ENCODE results near the gene TRIM24. TPM values are rescaled to one million over a fixed set of nuclear protein-coding genes. Genes with fewer than 3 reads are reported as not detected.

TRIM24 gene
- total RNA-seq, 1 experiment from 2014 or later: 10.2 TPM

DNA sequence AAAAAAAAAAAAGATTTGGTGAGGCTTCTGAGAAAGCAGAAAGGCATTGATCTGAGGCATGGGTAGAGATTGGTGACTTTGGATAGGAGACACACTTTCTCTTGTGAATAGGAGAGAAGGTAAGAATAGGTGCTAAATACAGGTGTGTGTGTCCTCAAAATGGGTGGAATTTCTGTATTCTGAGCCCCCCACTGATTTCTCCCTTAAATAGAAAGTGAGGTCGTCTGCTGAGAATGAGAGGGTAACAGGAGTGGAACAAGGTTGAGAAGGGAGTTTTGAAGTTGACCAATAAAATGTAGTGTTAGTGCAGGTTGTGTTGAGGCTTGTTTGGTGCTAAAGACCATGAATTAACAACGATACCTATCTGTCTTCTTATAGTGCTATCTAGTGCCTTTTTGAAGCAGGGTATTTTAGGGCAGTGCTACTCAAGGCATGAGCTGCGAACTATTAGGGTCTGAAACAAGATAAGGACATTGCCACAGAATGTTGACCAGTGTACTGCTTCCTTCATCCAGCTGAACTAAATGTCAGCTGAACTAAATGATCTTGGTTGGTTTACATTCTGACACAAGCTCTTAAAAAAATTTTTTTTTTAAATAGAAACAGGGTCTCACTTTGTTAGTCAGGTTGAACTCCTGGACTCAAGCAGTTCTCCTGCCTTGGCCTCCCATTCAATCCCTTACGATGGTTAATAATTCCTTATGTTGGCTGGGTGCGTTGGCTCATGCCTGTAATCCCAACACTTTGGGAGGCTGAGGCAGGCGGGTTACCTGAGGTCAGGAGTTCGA, 12.4 kb downstream of the TRIM24 start:
- CTCF ChIA-PET: interaction anchor here (0.6 kb wide), 1 partner anchor 71 kb away, joined by 3 read pairs; no protein-coding TSS in a partner anchor
- no peak overlapping the region for H3K27ac Mint-ChIP-seq (ENCODE audit: low read depth, unreplicated experiment)
- H3K36me3 Mint-ChIP-seq (ENCODE audit: insufficient read depth, unreplicated experiment): peaks cover 1% of the 10 kb centered on the region

DNA sequence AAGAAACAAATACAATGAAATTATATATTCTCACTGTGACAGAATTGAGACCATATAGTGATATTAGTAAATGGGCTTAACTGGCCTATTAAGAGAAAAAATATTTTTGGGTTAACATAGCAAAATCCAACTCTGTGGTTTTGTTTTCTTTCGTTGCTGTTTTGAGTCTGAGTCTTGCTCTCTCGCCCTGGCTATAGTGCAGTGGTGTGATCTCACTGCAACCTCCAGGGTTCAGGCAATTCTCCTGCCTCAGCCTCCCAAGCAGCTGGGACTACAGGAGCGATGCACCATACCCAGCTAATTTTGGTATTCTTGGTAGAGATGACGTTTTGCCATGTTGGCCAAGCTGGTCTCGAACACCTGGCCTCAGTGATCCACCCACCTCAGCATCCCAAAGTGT, 15.3 kb downstream of the TRIM24 start:
- TF ChIP-seq, protein P1, sequence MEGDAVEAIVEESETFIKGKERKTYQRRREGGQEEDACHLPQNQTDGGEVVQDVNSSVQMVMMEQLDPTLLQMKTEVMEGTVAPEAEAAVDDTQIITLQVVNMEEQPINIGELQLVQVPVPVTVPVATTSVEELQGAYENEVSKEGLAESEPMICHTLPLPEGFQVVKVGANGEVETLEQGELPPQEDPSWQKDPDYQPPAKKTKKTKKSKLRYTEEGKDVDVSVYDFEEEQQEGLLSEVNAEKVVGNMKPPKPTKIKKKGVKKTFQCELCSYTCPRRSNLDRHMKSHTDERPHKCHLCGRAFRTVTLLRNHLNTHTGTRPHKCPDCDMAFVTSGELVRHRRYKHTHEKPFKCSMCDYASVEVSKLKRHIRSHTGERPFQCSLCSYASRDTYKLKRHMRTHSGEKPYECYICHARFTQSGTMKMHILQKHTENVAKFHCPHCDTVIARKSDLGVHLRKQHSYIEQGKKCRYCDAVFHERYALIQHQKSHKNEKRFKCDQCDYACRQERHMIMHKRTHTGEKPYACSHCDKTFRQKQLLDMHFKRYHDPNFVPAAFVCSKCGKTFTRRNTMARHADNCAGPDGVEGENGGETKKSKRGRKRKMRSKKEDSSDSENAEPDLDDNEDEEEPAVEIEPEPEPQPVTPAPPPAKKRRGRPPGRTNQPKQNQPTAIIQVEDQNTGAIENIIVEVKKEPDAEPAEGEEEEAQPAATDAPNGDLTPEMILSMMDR (IDR thresholded peaks at IDR 0.05; ENCODE audit: unreplicated experiment): no peak
- Mint-ChIP-seq H3K9me3 (ENCODE audit: unreplicated experiment) (no peaks in the 10 kb centered on the region), H3K27me3 (ENCODE audit: insufficient read depth, unreplicated experiment) (no peaks in the 10 kb centered on the region), H3K36me3 (ENCODE audit: insufficient read depth, unreplicated experiment) (no peaks in the 10 kb centered on the region), H3K4me1 (ENCODE audit: insufficient read depth, unreplicated experiment) (peaks cover 12% of the 10 kb centered on the region), H3K27ac (ENCODE audit: low read depth, unreplicated experiment) (no peak overlapping the region), H3K4me3 (ENCODE audit: unreplicated experiment) (no peak overlapping the region)
- BruUV-seq (replicated peaks): no TSS peak
- intact Hi-C loops (cut with micrococcal nuclease): no loop called here
- no peak for DNase-seq (ENCODE audit: unreplicated experiment)
- ChIA-PET CTCF (interaction anchor here (0.6 kb wide), 1 partner anchor 561 kb away, joined by 3 read pairs; no protein-coding TSS in a partner anchor), POLR2A (no interaction called here)

More for the DNA sequence above, 12.4 kb downstream of the TRIM24 start:
- BruUV-seq (replicated peaks): no TSS peak
- Mint-ChIP-seq H3K4me3 (ENCODE audit: unreplicated experiment) (no peak overlapping the region), H3K9me3 (ENCODE audit: unreplicated experiment) (no peaks in the 10 kb centered on the region), H3K27me3 (ENCODE audit: insufficient read depth, unreplicated experiment) (no peaks in the 10 kb centered on the region), H3K4me1 (ENCODE audit: insufficient read depth, unreplicated experiment) (peaks cover 6% of the 10 kb centered on the region)
- intact Hi-C loops (cut with micrococcal nuclease): no loop called here
- DNase-seq (ENCODE audit: unreplicated experiment): no peak
- TF ChIP-seq, protein P1 (IDR thresholded peaks at IDR 0.05; ENCODE audit: unreplicated experiment): no peak
- POLR2A ChIA-PET: no interaction called here

DNA sequence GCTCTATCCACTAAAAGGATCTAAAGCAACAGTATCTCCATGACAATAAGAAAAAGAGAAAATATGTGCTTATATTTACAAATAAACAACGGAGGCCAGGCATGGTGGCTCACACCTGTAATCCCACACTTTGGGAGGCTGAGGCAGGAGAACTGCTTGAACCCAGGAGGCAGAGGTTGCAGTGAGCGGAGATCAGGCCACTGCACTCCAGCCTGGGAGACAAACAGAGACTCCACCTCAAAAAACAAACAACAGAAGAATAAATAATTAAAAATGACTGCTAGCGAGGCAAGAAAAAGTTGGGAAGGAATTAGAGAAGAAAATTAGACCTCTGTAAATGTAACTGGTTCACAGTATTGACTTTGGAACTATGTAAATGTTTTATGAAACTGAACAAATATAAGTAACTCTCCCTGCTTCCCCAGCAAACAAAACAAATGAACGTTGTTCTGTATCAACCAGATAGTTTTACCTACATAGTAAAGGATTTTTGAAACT, 17.1 kb downstream of the TRIM24 start:
- peaks cover 12% of the 10 kb centered on the region for H3K4me1 Mint-ChIP-seq (ENCODE audit: insufficient read depth, unreplicated experiment)
- CTCF ChIA-PET: interaction anchor here (0.6 kb wide), 1 partner anchor 15 kb away, joined by 3 read pairs; no protein-coding TSS in a partner anchor
- intact Hi-C loops (cut with micrococcal nuclease): no loop called here
- peaks cover 5% of the 10 kb centered on the region for H3K36me3 Mint-ChIP-seq (ENCODE audit: insufficient read depth, unreplicated experiment)
- no peak for DNase-seq (ENCODE audit: unreplicated experiment)
- BruUV-seq (replicated peaks): no TSS peak
- H3K9me3 Mint-ChIP-seq (ENCODE audit: unreplicated experiment): no peaks in the 10 kb centered on the region
- TF ChIP-seq, protein P1 (IDR thresholded peaks at IDR 0.05; ENCODE audit: unreplicated experiment): no peak
- POLR2A ChIA-PET: interaction anchor here (1.2 kb wide), 1 partner anchor 16 kb away, joined by 4 read pairs; no protein-coding TSS in a partner anchor
- no peaks in the 10 kb centered on the region for H3K27me3 Mint-ChIP-seq (ENCODE audit: insufficient read depth, unreplicated experiment)
- no peak overlapping the region for H3K27ac Mint-ChIP-seq (ENCODE audit: low read depth, unreplicated experiment)
- no peak overlapping the region for H3K4me3 Mint-ChIP-seq (ENCODE audit: unreplicated experiment)

DNA sequence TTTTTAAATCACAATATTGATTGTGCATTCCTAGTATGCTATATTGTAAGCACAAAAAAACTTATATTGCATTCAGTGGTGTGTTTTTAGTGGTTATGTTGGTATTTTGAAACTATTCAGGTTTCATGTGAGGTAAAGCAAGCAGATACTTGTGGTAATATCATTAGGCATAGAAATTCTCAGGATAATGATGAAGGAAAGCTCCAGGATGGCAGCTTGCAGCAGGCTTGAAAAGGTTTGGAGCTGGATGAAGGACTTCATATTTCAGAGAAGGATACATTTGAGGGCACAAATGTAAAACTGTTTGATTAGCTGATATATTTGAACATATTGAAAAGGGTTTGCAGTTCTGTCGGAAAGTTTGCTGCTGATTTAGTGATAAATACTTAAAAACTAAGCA, 17.5 kb downstream of the TRIM24 start:
- BruUV-seq (replicated peaks): no TSS peak
- Mint-ChIP-seq H3K27ac (ENCODE audit: low read depth, unreplicated experiment) (no peak overlapping the region), H3K36me3 (ENCODE audit: insufficient read depth, unreplicated experiment) (peaks cover 5% of the 10 kb centered on the region), H3K9me3 (ENCODE audit: unreplicated experiment) (no peaks in the 10 kb centered on the region), H3K4me3 (ENCODE audit: unreplicated experiment) (no peak overlapping the region), H3K4me1 (ENCODE audit: insufficient read depth, unreplicated experiment) (peaks cover 12% of the 10 kb centered on the region), H3K27me3 (ENCODE audit: insufficient read depth, unreplicated experiment) (no peaks in the 10 kb centered on the region)
- TF ChIP-seq, protein P1 (IDR thresholded peaks at IDR 0.05; ENCODE audit: unreplicated experiment): no peak
- ChIA-PET POLR2A (interaction anchor here (1.2 kb wide), 1 partner anchor 17 kb away, joined by 4 read pairs; no protein-coding TSS in a partner anchor), CTCF (interaction anchor here (0.6 kb wide), 1 partner anchor 15 kb away, joined by 3 read pairs; no protein-coding TSS in a partner anchor)
- intact Hi-C loops (cut with micrococcal nuclease): no loop called here
- no peak for DNase-seq (ENCODE audit: unreplicated experiment)
